Naive thymus-derived CD8-positive, alpha-beta T cell (primary cell): Measurements from ENCODE around the gene CAV3. TPM values are rescaled to one million over a fixed set of nuclear protein-coding genes. Genes with fewer than 3 reads are reported as not detected.

ENCODE experiments used
- ATAC-seq, 2 donors: fragments of 150-1000 bp; cut with Tn5 transposase in 1 of 2; sonication (Bioruptor Pico), chemical (Tn5 transposase) in 1 of 2; 1 replicate in 1 of 2; 2 replicates in 1 of 2; pipeline ENCODE4 v1.10.0; 2021; ENCODE audit warnings: mild to moderate bottlenecking in 2 of 2, moderate library complexity in 2 of 2
- POLR2A ChIA-PET: fragments of 350-600 bp; sonication (Branson Sonifier 250); formaldehyde crosslinking; loops from one replicate; lab custom pipeline; 2021; ENCODE audit warnings: antibody characterized with exemption; lab: Charles Lee
- DNase-seq, 10 donors: peaks; one replicate each; pipeline versions ENCODE4 v3.0.0 to v3.0.0-alpha.2; 2020 to 2022
- H3K27ac Mint-ChIP-seq, 10 donors: one replicate each; pipeline ENCODE4 v1.8.0; 2020 to 2022; ENCODE audit warnings: mild to moderate bottlenecking in 10 of 10, mixed read lengths in 10 of 10, moderate library complexity in 4 of 10, inconsistent platforms in 1 of 10
- H3K27me3 Mint-ChIP-seq, 5 donors: one replicate each; pipeline ENCODE4 v1.8.0; 2021 to 2022; ENCODE audit warnings: mixed read lengths in 5 of 5
- H3K36me3 Mint-ChIP-seq, 3 donors: one replicate each; pipeline ENCODE4 v1.8.0; 2020 to 2022; ENCODE audit warnings: mixed read lengths in 3 of 3, mild to moderate bottlenecking in 2 of 3, inconsistent platforms in 1 of 3
- H3K4me1 Mint-ChIP-seq, 4 donors: one replicate each; pipeline ENCODE4 v1.8.0; 2021 to 2022; ENCODE audit warnings: mixed read lengths in 4 of 4
- H3K4me3 Mint-ChIP-seq, 10 donors: one replicate each; pipeline ENCODE4 v1.8.0; 2020 to 2022; ENCODE audit warnings: mild to moderate bottlenecking in 10 of 10, mixed read lengths in 10 of 10, moderate library complexity in 6 of 10, inconsistent platforms in 1 of 10
- H3K9me3 Mint-ChIP-seq, 9 donors: one replicate each; pipeline ENCODE4 v1.8.0; 2020 to 2022; ENCODE audit warnings: mixed read lengths in 9 of 9, mild to moderate bottlenecking in 3 of 9, inconsistent platforms in 1 of 9, moderate library complexity in 1 of 9
- polyA plus RNA-seq, 3 donors: library from polyadenylated mRNA; unstranded; fragments of 300-500 nt; fragmentation: Illumina TruSeq; gene quantifications; one replicate each; pipeline ENCODE4 v1.2.3, GENCODE V29; 2021
- total RNA-seq, 8 experiments: library from RNA in 2 of 8; stranded (reverse) in 2 of 8; gene quantifications; one replicate each; pipeline ENCODE4 v1.2.3 and lab custom pipeline; 2021 to 2026

The CAV3 gene
- total and polyA plus RNA-seq, 5 experiments from 2014 or later, result not detected

DNA sequence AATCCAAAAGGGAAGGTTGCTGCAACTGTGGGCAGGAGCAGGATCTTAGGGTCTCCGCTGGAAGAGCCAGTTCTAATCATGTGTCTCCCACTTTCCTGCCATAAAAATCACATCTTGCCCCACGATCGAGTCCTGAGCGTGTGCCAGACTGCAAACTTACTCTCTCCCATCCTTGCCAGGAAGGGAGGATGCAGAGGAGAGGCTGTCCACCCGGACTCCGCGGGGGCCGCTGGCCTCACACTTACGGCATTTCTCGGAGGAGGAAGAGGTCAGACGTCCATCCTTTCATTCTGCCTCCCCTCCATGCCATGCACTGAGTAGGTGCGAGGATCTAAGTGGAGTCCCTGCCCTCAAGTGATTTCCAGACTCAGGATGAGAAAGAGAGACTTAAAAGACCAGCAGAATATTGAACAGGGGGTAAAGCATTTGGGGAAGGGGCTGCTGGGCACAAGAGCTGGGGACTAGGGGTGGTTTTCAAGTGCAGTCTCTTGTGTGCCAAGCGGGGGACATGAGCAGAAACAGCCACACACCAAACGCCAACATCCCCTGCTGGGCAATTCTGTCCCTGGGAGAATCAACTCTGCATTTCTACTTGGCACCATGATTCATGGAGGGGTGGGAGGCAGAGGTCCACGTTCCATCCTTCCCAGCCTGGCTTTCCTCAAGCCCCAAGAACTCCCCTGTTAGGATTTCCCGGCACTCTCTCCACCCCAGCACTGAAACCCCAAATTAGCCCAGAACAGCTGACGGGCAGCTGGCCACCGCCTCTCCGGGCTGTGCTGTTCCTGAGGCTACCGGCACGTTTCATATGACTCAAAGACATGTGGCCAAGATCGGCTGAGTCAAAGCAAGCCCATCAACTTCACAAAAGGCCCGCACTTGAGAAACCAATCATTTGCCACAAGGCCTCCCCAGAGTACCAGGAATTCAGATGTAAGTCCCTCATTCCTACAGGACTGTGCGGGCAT is 24.2 kb downstream of the CAV3 start:
- Mint-ChIP-seq H3K4me3 (no peak overlapping the region), H3K36me3 (no peaks in the 10 kb centered on the region), H3K9me3 (no peaks in the 10 kb centered on the region), H3K27me3 (peaks cover 0 to 4% (median 0%) of the 10 kb centered on the region in 5 donors), H3K27ac (no peak overlapping the region), H3K4me1 (no peaks in the 10 kb centered on the region)
- POLR2A ChIA-PET, result no interaction called here
- DNase-seq (no peak), ATAC-seq (no peak)

DNA sequence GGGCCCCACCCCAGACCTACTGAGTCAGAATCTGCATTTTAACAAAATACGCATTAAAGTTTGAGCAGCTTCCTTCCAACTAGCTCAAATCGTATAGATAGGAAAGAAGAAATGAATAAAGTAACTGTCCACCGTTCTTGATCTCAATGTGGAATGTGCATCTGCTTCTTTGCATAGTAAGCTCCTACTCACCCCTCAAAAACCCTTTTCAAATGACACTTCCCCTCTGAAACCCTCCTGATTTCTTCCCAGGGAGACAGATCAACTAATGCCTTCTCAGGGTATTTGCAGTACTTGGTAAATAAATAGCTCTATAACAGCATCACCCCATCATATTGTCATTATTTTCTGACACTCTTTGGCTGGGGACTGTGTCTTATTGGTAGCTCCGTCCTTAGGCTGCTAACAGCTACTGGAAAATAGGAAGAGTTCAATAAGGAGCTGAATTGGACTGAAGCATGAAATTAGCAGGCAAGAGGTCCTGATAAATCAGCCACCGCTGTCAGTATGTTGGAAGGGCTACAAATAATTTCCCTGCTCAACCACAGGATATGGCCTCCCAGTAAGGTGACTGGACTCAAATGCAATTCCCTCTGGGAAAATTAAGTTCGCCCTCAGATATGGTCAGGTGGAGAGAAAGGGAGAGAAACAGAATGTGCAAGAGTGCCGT is 25.6 kb downstream of the CAV3 start:
- peaks cover 0 to 4% (median 0%) of the 10 kb centered on the region in 5 donors for H3K27me3 Mint-ChIP-seq
- H3K36me3 Mint-ChIP-seq, result no peaks in the 10 kb centered on the region
- DNase-seq (no peak), ATAC-seq (no peak)
- H3K4me1 Mint-ChIP-seq, result no peaks in the 10 kb centered on the region
- H3K27ac Mint-ChIP-seq, result no peak overlapping the region
- no peak overlapping the region for H3K4me3 Mint-ChIP-seq
- POLR2A ChIA-PET, result no interaction called here
- no peaks in the 10 kb centered on the region for H3K9me3 Mint-ChIP-seq

DNA sequence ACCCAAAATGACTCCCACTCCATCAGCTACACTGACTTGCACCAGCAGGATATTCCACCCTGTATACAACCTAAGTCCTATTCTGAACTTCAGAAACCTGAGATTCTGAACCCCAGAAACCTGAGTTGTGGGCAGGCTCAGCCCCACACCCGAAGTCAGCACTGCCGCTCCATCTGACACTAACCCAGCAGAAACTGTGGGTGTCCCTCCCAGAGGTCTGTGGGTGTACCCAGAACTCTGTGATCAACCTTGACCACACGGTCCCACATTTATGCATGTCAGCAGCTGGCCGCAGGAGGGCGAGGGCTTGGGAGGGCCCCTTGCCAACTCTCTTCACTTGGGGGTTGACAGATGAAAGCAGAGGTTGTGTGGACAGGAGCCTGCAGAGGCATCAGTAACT is 26.5 kb downstream of the CAV3 start:
- no peak overlapping the region for H3K27ac Mint-ChIP-seq
- peaks cover 0 to 4% (median 0%) of the 10 kb centered on the region in 5 donors for H3K27me3 Mint-ChIP-seq
- no peaks in the 10 kb centered on the region for H3K4me1 Mint-ChIP-seq
- H3K4me3 Mint-ChIP-seq, result no peak overlapping the region
- DNase-seq, result no peak
- POLR2A ChIA-PET, result no interaction called here
- no peaks in the 10 kb centered on the region for H3K36me3 Mint-ChIP-seq
- no peak for ATAC-seq
- H3K9me3 Mint-ChIP-seq, result no peaks in the 10 kb centered on the region

DNA sequence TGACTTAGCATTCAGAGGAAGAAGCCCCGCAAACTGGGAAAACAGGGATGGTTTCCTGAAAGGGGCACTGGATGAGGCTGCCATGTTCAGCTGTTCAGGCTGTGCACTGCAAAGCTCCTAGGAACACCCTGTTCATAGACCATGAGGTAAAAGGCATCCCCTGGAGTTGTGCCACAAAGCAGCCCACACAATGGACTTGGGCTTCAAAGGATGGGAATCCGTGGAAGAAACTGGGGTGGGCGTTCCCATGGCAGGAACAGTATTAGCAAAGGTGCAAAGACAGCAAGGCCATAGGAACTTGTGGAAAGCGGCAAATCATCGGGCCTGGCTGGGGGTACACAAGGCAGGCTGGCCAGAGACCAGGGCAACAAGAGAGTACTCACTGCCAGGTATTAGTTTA is 26.9 kb downstream of the CAV3 start:
- H3K36me3 Mint-ChIP-seq, result no peaks in the 10 kb centered on the region
- no peak overlapping the region for H3K27ac Mint-ChIP-seq
- POLR2A ChIA-PET, result no interaction called here
- H3K4me3 Mint-ChIP-seq, result no peak overlapping the region
- DNase-seq (no peak), ATAC-seq (no peak)
- H3K27me3 Mint-ChIP-seq, result peaks cover 0 to 3% (median 0%) of the 10 kb centered on the region in 5 donors
- H3K4me1 Mint-ChIP-seq, result no peaks in the 10 kb centered on the region
- no peaks in the 10 kb centered on the region for H3K9me3 Mint-ChIP-seq

DNA sequence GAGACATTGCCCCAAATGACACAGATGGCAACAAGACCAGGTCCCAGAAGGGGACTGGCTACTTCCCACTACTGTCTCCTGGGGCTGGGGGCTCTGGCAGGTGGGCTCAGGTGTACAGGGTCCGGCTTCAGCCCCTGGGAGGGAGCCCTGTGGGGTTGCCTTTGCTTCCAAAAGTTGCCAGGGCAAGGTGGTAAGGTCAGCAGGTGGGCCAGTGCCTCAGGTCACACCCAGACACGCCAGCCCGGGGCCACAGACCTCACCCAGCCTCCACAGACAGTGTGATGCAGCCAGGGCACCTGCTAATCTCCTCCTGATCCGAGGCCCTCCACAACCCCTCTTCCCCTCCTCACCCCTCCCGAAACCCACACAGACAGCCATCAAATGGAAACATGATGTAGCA is 28.3 kb downstream of the CAV3 start:
- Mint-ChIP-seq H3K4me1 (no peaks in the 10 kb centered on the region), H3K9me3 (no peaks in the 10 kb centered on the region), H3K4me3 (no peak overlapping the region), H3K27ac (no peak overlapping the region), H3K36me3 (no peaks in the 10 kb centered on the region), H3K27me3 (peaks cover 0 to 5% (median 0%) of the 10 kb centered on the region in 5 donors)
- DNase-seq (no peak), ATAC-seq (no peak)
- POLR2A ChIA-PET, result no interaction called here

DNA sequence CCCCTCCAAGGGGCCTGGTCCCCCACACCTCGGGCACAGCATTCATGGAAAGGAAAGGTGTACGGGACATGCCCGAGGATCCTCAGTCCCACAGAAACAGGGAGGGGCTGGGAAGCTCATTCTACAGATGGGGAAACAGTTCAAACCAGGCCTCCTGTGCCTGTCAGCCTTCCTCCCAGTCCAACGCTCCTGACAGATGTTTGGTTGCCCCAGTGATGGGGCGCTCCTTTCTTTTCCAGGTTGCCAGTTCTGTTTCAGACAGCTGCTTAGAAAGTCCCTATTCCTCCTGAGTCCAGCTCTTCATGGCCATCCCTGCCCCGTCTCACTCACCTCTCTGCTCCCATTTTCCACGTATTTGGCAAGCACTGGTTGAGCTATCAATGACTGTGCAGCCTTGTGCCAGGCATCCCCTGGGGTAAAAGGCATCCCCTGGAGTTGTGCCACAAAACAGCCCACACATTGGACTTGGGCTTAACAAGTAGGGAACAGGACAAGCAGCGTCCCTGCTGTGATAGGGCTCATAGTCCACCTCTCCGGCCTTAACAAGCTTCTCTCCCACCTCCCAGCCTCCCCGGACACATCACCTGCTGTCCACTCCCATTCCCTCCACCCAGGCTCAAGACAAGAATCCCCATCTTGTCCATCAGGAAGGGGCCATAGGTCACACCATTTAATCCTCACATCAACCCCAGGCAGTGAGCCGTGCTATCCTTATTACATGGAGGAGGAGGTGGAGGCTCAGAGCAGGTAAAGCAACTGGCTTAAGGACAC is 29.2 kb downstream of the CAV3 start:
- POLR2A ChIA-PET, result no interaction called here
- Mint-ChIP-seq H3K4me3 (no peak overlapping the region), H3K27me3 (peaks cover 0 to 10% (median 2%) of the 10 kb centered on the region in 5 donors), H3K27ac (no peak overlapping the region), H3K9me3 (no peaks in the 10 kb centered on the region), H3K4me1 (no peaks in the 10 kb centered on the region), H3K36me3 (no peaks in the 10 kb centered on the region)
- ATAC-seq (no peak), DNase-seq (no peak)

DNA sequence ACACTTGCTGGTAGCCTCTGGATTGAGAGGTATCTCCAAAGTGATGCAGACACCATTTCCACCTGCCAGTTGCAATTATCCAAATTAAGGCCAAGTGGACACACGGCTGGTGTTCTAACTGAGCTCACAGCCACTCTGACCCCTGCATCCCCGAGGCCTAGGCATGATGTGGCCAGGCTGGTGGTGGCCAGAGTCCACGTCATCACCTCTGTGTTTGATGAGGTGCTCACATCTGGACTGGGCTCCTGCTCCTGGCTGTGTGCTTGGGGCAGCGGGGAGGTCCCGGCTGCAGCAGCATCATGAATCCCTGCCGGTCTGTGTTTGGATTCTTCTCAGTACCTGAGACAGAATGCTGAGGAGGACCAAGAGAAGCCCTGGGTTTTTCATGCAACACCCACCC is 30.9 kb downstream of the CAV3 start:
- Mint-ChIP-seq H3K27ac (no peak overlapping the region), H3K4me1 (peaks cover 0 to 14% (median 12%) of the 10 kb centered on the region in 4 donors), H3K27me3 (peaks cover 1 to 25% (median 13%) of the 10 kb centered on the region in 5 donors), H3K9me3 (no peaks in the 10 kb centered on the region), H3K4me3 (no peak overlapping the region), H3K36me3 (no peaks in the 10 kb centered on the region)
- no peak for DNase-seq
- no peak for ATAC-seq
- POLR2A ChIA-PET, result no interaction called here

DNA sequence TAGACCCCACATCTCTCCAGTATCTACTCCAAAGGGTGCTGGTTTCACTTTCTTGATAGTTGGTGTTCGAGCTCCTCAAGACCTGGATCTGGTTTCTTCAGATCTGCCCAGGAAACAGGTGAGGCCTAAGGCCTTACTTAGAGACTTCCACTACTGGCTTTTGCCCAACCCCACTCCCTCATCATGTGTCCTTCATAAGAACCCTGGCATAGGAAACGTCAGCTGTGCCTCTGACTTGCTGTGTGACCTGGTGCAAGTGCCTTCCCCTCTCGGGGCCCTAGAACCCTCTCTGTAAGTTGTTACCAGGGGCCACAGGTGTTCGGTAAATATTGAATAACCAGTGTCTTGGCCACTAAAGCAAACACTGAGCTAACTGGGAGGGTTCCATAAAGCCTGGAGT is 31.9 kb downstream of the CAV3 start:
- Mint-ChIP-seq H3K9me3 (no peaks in the 10 kb centered on the region), H3K27ac (no peak overlapping the region), H3K4me1 (peaks cover 0 to 16% (median 14%) of the 10 kb centered on the region in 4 donors), H3K4me3 (no peak overlapping the region), H3K27me3 (peaks cover 5 to 35% (median 19%) of the 10 kb centered on the region in 5 donors), H3K36me3 (no peaks in the 10 kb centered on the region)
- POLR2A ChIA-PET, result no interaction called here
- DNase-seq, result no peak
- ATAC-seq, result no peak

DNA sequence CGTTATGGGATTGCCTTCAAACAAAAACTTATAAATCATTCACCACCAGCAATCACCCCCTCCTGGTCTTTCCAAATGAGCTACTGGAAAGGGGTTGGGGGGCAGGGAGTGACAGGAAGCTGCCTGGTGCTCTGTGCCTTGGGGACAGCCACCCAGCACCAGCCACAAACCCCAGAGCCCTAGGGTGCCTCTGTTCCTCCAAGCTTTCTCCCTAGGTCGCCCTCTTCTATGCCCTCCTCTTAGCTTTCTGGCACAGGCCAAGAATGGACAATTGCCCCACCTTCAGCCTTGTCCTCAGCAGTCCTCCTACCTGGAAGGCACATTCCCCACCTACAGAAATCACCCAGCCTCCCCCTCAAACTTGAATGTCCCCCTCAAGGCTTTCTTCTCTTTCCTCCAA is 32.5 kb downstream of the CAV3 start:
- DNase-seq (no peak), ATAC-seq (no peak)
- peaks cover 0 to 16% (median 14%) of the 10 kb centered on the region in 4 donors for H3K4me1 Mint-ChIP-seq
- H3K9me3 Mint-ChIP-seq, result no peaks in the 10 kb centered on the region
- no peaks in the 10 kb centered on the region for H3K36me3 Mint-ChIP-seq
- peaks cover 8 to 39% (median 19%) of the 10 kb centered on the region in 5 donors for H3K27me3 Mint-ChIP-seq
- no peak overlapping the region for H3K4me3 Mint-ChIP-seq
- no peak overlapping the region for H3K27ac Mint-ChIP-seq
- POLR2A ChIA-PET, result no interaction called here

DNA sequence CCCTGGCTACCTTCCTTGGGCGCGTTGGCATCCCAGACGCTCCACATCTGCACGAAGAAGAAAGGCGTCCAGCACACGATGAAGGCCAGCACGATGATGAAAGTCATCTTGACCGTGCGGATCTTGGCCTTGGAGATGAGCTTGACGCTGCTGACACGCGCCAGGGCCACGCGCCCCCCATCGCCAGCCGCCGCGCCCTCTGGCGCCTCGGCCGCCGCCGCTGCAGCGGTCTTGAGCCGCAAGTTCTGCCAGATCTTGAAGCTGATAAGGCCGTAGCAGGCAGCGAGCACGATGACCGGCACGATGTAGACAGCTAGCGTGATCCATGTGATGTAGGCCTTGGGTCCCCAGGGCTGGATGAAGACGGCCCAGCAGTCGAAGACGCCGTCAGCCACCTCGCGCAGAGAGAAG is 33.7 kb downstream of the CAV3 start:
- no peak overlapping the region for H3K27ac Mint-ChIP-seq
- H3K4me3 Mint-ChIP-seq, result peak overlapping the region in 1 of 10 donors; percentile 12
- peaks cover 15 to 42% (median 26%) of the 10 kb centered on the region in 5 donors for H3K27me3 Mint-ChIP-seq
- H3K4me1 Mint-ChIP-seq, result peaks cover 0 to 16% (median 14%) of the 10 kb centered on the region in 4 donors
- no peak for DNase-seq
- ATAC-seq, result no peak
- no peaks in the 10 kb centered on the region for H3K36me3 Mint-ChIP-seq
- POLR2A ChIA-PET, result no interaction called here
- H3K9me3 Mint-ChIP-seq, result no peaks in the 10 kb centered on the region

DNA sequence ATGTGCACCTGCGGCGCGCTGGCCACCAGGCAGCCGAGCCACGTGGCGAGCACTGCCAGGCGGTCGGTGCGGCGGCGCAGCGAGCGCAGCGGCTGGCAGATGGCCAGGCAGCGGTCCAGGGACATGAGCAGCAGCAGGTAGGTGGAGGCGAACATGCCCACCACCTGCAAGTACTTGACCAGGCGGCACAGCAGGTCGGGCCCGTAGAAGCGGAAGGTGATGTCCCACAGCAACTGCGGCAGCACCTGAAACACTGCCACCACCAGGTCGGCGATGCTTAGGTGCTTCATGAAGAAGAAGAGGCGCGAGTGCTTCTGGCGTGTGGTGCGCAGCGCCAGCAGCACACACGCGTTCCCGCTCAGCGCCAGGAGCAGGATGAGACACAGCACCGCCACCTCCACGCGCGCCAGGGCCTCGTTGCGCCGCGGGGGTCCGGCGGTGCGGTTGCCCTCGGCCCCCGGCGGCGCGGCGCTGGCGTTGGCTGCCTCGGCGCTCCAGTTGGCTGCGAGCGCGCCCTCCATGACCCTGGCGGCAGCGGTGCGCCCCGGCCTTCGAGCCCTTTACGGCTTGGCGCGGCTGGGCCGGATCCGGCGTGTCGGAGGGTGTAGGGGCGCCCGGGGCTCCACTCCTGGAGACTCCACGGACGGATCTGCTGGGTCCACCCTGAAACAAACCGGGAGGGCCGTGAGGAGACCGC is 34.2 kb downstream of the CAV3 start:
- DNase-seq (no peak), ATAC-seq (no peak)
- POLR2A ChIA-PET, result no interaction called here
- Mint-ChIP-seq H3K4me1 (peaks cover 0 to 16% (median 14%) of the 10 kb centered on the region in 4 donors), H3K36me3 (no peaks in the 10 kb centered on the region), H3K9me3 (no peaks in the 10 kb centered on the region), H3K27ac (no peak overlapping the region), H3K27me3 (peaks cover 17 to 42% (median 26%) of the 10 kb centered on the region in 5 donors), H3K4me3 (peak overlapping the region in 1 of 10 donors; percentile 54)

DNA sequence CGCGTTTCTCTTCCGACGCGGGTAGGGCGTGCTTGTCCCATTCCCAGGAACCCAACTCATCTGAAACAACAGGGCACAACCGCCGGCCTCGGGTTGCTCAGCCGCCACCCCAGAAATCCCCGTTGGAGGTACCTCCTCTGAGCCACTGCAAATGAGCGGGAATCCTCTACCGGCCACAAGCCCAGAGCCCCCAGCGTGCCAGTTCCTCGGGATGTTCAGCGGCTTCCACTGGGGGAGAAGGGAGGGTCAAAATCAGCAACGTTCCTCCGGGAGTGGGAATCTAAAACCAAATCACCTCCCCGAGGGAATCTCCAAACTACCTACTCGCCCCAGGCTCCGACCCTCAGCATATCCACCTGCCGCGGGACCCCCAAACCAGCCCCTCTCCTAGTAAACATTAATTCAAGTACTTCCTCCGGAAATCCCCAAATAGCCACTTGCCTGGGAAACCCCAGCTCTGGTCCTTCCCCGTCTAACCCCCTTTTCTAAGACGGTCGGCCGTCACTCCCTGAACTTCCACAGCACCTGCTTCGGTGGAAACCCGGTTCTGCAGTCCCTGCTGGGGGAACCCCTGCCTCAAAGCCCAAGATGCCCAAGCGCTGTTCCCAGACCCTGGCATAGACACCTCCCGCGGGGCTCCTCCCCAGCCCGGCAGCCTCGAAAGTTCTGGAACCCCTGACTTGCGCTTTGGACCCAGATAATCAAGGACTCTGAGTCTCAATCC is 34.9 kb downstream of the CAV3 start:
- Mint-ChIP-seq H3K4me1 (peaks cover 0 to 16% (median 14%) of the 10 kb centered on the region in 4 donors), H3K27me3 (peaks cover 22 to 42% (median 26%) of the 10 kb centered on the region in 5 donors), H3K9me3 (no peaks in the 10 kb centered on the region), H3K4me3 (peak overlapping the region in 5 of 10 donors; percentile 47 to 61 (median 54)), H3K27ac (no peak overlapping the region), H3K36me3 (no peaks in the 10 kb centered on the region)
- DNase-seq (no peak), ATAC-seq (no peak)
- POLR2A ChIA-PET, result no interaction called here
